ENCODE results near the gene GLIS2.

DNA sequence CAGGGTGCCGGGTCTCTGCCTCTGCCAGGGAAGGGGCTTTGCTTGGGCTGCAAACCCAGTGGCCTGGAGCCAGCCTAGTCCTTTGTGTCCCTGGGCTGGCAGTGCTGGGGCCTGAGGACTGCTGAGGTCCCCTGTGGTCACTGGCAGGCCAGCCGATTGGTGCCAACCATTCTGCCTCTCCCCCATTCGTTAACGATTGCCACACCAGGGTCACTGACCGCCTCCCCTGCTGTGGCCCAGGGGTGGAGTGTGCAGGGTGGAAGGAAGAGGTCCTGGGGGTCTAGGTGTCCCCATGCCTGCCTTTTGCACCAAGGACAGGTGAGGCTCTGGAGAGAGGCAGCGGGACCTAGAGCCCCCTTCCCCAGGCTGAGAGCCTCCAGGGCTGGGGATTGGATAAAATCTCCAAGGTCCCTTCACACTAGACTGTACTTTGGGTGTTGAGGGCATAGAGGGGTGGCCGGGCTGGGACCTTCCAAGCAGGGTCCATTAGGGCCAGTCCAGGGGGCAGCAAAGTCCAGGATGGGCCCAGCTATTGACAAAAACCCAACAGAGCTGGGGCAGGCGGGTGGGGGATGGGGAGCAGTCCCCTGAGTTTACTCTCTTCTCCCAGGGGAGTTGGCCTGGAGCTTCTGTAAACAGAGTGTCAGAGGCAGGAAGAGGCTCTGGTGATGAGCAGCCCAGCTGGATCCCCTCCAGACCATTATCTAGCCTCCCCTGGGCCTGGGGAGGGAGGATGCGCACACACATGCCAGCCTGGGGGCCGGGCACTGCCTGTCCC, 56.9 kb downstream of the GLIS2 start:
- TF ChIP-seq, protein P1, sequence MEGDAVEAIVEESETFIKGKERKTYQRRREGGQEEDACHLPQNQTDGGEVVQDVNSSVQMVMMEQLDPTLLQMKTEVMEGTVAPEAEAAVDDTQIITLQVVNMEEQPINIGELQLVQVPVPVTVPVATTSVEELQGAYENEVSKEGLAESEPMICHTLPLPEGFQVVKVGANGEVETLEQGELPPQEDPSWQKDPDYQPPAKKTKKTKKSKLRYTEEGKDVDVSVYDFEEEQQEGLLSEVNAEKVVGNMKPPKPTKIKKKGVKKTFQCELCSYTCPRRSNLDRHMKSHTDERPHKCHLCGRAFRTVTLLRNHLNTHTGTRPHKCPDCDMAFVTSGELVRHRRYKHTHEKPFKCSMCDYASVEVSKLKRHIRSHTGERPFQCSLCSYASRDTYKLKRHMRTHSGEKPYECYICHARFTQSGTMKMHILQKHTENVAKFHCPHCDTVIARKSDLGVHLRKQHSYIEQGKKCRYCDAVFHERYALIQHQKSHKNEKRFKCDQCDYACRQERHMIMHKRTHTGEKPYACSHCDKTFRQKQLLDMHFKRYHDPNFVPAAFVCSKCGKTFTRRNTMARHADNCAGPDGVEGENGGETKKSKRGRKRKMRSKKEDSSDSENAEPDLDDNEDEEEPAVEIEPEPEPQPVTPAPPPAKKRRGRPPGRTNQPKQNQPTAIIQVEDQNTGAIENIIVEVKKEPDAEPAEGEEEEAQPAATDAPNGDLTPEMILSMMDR (IDR thresholded peaks at IDR 0.05) = no peak
- TF ChIP-seq POLR2A (IDR thresholded peaks at IDR 0.05) = no peak

Measured in testis (tissue), 2 donors.